Karpas-422 (cell line): ENCODE measurements around the gene ASPHD2. TPM values are rescaled to one million over a fixed set of nuclear protein-coding genes. Genes with fewer than 3 reads are reported as not detected.
"Not testable (repeated sequence)": the region's sequence is repeated elsewhere in the genome, so short reads cannot be mapped to it uniquely, and the experiment has no call there.

Experiments
- DNase-seq: peaks from one replicate; pipeline ENCODE4 v3.0.0-alpha.2; 2015
- H2AFZ ChIP-seq: fragments of 200-600 bp; sonication (generic); 2 replicates; pipeline ENCODE4 v1.6.1; 2014; ENCODE audit warnings: antibody characterized with exemption, low read length, mixed read lengths
- H3K27ac ChIP-seq: fragments of 200-600 bp; sonication (generic); 2 replicates; pipeline ENCODE4 v1.5.1; 2014; ENCODE audit warnings: mild to moderate bottlenecking, low read length, moderate library complexity
- H3K27me3 ChIP-seq: fragments of 200-600 bp; sonication (generic); 2 replicates; pipeline ENCODE4 v1.6.1; 2014; ENCODE audit warnings: low read length, mixed read lengths
- H3K36me3 ChIP-seq: fragments of 200-600 bp; sonication (generic); 2 replicates; pipeline ENCODE4 v1.6.1; 2014; ENCODE audit warnings: low read length, mixed read lengths; ENCODE audit not compliant: insufficient read depth
- H3K4me1 ChIP-seq: fragments of 200-600 bp; sonication (generic); 2 replicates; pipeline ENCODE4 v1.6.1; 2014; ENCODE audit warnings: mild to moderate bottlenecking, low read length, mixed read lengths
- H3K4me2 ChIP-seq: fragments of 200-600 bp; sonication (generic); 2 replicates; pipeline ENCODE4 v1.6.1; 2014; ENCODE audit warnings: low read length, low read depth, mild to moderate bottlenecking; ENCODE audit not compliant: poor library complexity, severe bottlenecking
- H3K4me3 ChIP-seq: fragments of 200-600 bp; sonication (generic); 2 replicates; pipeline ENCODE4 v1.5.1; 2014; ENCODE audit warnings: mild to moderate bottlenecking, antibody characterized with exemption, low read length, mixed read lengths
- H3K79me2 ChIP-seq: fragments of 200-600 bp; sonication (generic); 2 replicates; pipeline ENCODE4 v1.6.1; 2014; ENCODE audit warnings: mild to moderate bottlenecking, low read length, mixed read lengths
- H3K9ac ChIP-seq: fragments of 200-600 bp; sonication (generic); 2 replicates; pipeline ENCODE4 v1.6.0; 2014; ENCODE audit warnings: low read length
- H3K9me2 ChIP-seq: fragments of 200-600 bp; sonication (generic), shearing (Covaris generic); replicated peaks from 2 replicates; pipeline ENCODE4 v1.6.0; 2014; ENCODE audit warnings: mild to moderate bottlenecking, low read length, moderate library complexity; ENCODE audit not compliant: insufficient read depth
- H3K9me3 ChIP-seq: fragments of 300-700, 200-600 bp; sonication (generic); 2 replicates; pipeline ENCODE4 v1.6.1; 2014; ENCODE audit warnings: low read length, mixed read lengths
- H4K20me1 ChIP-seq: fragments of 200-600 bp; sonication (generic); 2 replicates; pipeline ENCODE4 v1.6.1; 2014; ENCODE audit warnings: mild to moderate bottlenecking, antibody characterized with exemption, low read length, low read depth; ENCODE audit not compliant: insufficient read depth
- total RNA-seq: library from RNA; depleted of rRNA; stranded (reverse); fragments of >200 nt; shearing (Covaris generic); gene quantifications from 2 replicates; pipeline ENCODE4 v1.2.3, GENCODE V29; 2014; ENCODE audit warnings: low replicate concordance

The ASPHD2 gene
- total RNA-seq, 1 experiment from 2014 or later = 33.3 TPM

DNA sequence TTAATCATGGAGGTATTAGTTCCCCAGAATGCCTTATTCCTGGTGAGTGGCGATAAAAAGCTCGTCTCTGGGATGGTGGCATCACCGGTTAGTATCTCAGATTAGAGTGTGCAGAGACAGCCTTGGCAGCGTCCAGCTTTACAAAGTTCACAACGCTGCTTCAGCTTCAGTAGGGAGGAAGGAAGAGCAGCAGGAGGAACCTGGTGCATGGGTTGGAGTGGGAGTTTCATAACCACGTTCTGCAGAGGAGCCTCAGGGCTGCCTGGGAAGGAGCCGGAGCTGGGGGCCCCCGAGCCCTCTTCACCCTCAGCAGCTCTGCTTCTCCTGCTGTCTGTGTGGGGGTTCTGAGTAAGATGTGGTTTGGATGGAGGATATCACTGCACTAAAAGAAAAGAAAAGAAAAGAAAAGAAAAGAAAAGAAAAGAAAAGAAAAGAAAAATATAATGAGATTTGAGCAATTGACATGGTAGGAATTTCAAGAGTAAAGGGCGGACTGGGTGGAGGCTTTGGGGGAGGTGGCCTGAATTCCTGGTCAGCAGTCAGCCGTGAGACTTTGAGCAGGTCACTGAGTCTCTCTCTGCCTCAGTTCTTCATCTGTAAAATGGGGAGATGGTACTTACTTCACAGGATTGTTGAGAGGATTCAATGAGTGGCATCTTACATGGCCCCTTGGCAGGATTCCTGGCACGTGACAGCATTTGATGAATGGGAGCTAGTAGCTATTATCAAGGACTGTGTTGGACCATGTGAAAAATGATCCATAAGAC is 6.5 kb downstream of the ASPHD2 start:
- Histone ChIP-seq H3K9ac (no peak overlapping the region), H3K27me3 (no peaks in the 10 kb centered on the region), H3K36me3 (peaks cover 17% of the 10 kb centered on the region; the same call in 1 of the 2 replicates), H2AFZ (no peak overlapping the region), H3K9me3 (no peaks in the 10 kb centered on the region), H3K79me2 (peaks cover 95% of the 10 kb centered on the region), H3K9me2 (no peaks in the 10 kb centered on the region), H3K4me2 (no peak overlapping the region), H3K4me3 (no peak overlapping the region), H3K27ac (no peak overlapping the region), H3K4me1 (peaks cover 12% of the 10 kb centered on the region), H4K20me1 (peaks cover 33% of the 10 kb centered on the region; the same call in 1 of the 2 replicates)
- no peak for DNase-seq

DNA sequence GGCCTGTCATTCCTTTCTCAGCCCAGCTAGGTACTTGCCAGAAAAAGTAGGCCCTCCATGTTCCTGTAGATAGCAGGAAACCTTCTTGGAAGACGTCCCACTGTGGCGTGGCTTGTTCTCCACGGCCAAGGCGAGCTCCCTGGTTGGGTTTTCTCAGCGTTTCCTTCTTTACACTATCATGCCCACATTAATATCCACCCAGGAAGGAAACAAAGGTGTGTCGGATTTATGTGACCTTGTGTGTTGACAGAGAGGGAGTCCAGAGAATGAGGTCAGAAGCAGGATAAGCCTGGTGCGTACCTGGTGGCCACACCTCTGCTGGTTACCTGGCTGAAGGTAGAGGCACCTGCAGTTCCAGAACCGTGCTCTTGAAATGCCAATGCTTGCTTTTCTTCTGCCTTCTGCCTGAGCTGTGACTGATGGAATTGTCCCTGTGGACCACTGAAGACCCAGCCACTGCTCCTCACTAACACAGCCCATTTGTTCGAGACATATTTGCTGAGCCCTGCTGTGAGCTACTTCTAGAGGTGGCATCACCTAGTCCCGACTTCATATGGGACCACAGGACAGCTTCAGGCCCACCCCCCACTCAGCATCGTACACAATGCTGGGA is 7.9 kb downstream of the ASPHD2 start:
- Histone ChIP-seq H2AFZ (no peak overlapping the region), H3K79me2 (peaks cover 86% of the 10 kb centered on the region), H3K4me3 (no peak overlapping the region), H3K27ac (no peak overlapping the region), H3K4me2 (no peak overlapping the region), H3K9me2 (no peaks in the 10 kb centered on the region), H3K9ac (no peak overlapping the region), H3K27me3 (no peaks in the 10 kb centered on the region), H3K4me1 (no peaks in the 10 kb centered on the region; the same call in 1 of the 2 replicates), H3K9me3 (no peaks in the 10 kb centered on the region), H3K36me3 (peaks cover 17% of the 10 kb centered on the region; the same call in 1 of the 2 replicates), H4K20me1 (peaks cover 30% of the 10 kb centered on the region; the same call in 1 of the 2 replicates)
- DNase-seq = no peak

DNA sequence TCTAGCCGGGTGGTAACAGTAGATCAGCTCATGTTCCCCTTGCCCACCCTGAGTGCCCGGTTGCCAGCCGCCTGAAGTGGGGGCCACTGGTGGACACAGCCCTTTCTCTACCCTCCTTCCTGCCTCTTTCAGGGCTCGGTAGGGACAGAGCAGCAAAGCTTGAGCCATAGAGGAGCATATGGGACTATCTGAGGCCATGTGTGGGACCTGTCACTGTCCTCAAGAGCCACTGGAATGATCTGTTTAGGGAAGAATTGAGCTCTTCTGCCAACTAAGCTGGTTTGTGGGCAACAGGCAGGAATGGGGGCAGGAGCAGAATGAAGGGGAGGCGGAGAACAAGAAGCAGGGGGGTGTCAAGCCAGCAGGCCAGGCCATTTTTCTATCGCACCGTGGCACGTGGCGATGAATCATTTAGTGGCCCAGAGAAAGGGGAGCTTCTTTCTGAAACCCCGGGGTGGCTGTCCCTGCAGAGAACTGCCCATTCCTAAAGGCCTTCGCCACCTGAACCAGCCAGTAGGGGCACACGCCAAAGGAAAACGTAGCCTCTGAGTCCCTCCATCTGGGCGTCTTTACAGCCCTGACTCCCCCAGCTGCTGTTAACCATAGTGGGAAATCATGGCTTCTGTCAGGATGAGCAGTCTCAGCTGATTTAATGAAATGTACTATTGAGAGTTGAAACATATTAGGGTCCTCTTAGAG is 8.8 kb downstream of the ASPHD2 start:
- H3K36me3 ChIP-seq = peaks cover 18% of the 10 kb centered on the region; the same call in 1 of the 2 replicates
- H3K4me1 ChIP-seq = no peaks in the 10 kb centered on the region; the same call in 1 of the 2 replicates
- DNase-seq = no peak
- peaks cover 81% of the 10 kb centered on the region for H3K79me2 ChIP-seq
- H3K9me3 ChIP-seq = no peaks in the 10 kb centered on the region
- H3K9ac ChIP-seq = no peak overlapping the region
- no peak overlapping the region for H3K4me3 ChIP-seq
- H3K27ac ChIP-seq = no peak overlapping the region
- H3K9me2 ChIP-seq = no peaks in the 10 kb centered on the region
- no peak overlapping the region for H2AFZ ChIP-seq
- H3K4me2 ChIP-seq = no peak overlapping the region
- H4K20me1 ChIP-seq = peaks cover 30% of the 10 kb centered on the region; the same call in 1 of the 2 replicates
- no peaks in the 10 kb centered on the region for H3K27me3 ChIP-seq

DNA sequence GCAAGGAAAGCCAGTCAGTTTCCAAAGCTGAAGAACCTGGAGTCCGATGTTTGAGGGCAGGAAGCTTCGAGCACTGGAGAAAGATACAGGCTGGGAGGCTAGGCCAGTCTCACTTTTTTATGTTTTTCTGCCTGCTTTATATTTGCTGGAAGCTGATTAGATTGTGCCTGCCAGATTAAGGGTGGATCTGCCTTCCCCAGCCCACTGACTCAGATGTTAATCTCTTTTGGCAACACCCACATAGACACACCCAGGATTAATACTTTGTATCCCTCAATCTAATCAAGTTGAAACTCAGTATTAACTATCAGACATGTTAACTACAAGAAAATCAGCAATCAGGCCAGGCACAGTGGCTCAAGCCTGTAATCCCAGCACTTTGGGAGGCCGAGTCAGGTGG is 9.7 kb downstream of the ASPHD2 start:
- H4K20me1 ChIP-seq = peaks cover 30% of the 10 kb centered on the region; the same call in 1 of the 2 replicates
- not testable (repeated sequence) for H3K27me3 ChIP-seq, H3K27ac ChIP-seq, DNase-seq, H3K9me2 ChIP-seq, H3K9ac ChIP-seq, H3K4me1 ChIP-seq, H3K4me3 ChIP-seq, H3K4me2 ChIP-seq, H3K9me3 ChIP-seq, H2AFZ ChIP-seq
- peaks cover 74% of the 10 kb centered on the region for H3K79me2 ChIP-seq
- H3K36me3 ChIP-seq = peaks cover 22% of the 10 kb centered on the region

DNA sequence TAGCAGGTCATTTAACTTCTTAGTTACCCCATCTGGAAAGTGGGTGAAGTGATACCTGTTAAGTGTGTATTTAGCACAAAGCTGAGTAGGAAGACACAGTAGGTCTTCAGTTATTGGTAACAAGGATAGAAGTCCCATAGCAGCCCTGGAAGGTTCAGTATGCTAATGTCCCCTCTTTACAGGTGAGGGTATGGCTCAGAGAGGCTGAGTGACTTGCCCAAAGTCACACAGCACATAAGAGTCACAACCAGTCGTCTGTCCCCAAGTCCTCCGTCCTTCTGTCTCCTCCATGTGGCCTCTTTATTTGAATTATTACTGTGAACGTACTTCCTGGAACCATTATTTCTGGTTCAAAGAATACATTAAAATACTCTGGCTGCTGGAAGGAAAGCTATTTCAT is 10.5 kb downstream of the ASPHD2 start:
- H3K4me3 ChIP-seq = no peak overlapping the region
- peaks cover 15% of the 10 kb centered on the region for H3K36me3 ChIP-seq
- no peak overlapping the region for H3K9ac ChIP-seq
- H3K9me3 ChIP-seq = no peaks in the 10 kb centered on the region
- H3K4me1 ChIP-seq = no peaks in the 10 kb centered on the region; the same call in 1 of the 2 replicates
- H3K27me3 ChIP-seq = no peaks in the 10 kb centered on the region
- no peaks in the 10 kb centered on the region for H3K9me2 ChIP-seq
- no peak for DNase-seq
- no peak overlapping the region for H3K4me2 ChIP-seq
- no peak overlapping the region for H3K27ac ChIP-seq
- H4K20me1 ChIP-seq = peaks cover 32% of the 10 kb centered on the region; the same call in 1 of the 2 replicates
- no peak overlapping the region for H2AFZ ChIP-seq
- H3K79me2 ChIP-seq = peaks cover 67% of the 10 kb centered on the region

DNA sequence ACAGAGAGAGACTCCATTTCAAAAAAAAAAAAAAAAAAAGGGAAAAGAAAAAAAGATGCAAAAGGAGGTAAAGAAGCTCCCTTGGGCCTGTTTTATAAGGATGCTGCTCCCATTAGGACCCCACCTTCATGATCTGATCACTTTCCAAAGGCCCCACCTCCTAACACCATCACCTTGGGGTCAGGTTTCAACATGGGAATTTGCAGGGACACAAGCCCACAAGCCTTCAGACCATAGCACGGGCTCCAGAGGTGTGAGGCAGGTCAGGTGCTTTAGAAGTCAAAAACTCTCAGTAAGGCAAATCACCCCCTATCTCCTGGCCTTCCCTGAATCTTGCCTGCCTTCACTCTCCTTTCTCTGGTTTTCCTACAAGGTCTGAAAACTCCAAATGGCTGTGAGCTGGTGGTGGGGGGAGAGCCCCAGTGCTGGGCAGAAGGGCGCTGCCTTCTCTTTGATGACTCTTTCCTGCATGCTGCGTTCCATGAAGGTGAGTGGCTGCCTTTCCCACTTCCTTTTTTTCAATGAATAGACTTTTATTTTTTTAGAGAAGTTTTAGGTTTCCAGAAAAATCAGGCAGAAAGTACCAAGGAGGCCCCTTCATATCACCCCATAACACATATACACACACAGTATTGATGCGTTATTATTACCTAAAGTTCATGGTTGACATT is 13.2 kb downstream of the ASPHD2 start:
- Histone ChIP-seq H3K9ac (no peak overlapping the region), H3K4me3 (no peak overlapping the region)

DNA sequence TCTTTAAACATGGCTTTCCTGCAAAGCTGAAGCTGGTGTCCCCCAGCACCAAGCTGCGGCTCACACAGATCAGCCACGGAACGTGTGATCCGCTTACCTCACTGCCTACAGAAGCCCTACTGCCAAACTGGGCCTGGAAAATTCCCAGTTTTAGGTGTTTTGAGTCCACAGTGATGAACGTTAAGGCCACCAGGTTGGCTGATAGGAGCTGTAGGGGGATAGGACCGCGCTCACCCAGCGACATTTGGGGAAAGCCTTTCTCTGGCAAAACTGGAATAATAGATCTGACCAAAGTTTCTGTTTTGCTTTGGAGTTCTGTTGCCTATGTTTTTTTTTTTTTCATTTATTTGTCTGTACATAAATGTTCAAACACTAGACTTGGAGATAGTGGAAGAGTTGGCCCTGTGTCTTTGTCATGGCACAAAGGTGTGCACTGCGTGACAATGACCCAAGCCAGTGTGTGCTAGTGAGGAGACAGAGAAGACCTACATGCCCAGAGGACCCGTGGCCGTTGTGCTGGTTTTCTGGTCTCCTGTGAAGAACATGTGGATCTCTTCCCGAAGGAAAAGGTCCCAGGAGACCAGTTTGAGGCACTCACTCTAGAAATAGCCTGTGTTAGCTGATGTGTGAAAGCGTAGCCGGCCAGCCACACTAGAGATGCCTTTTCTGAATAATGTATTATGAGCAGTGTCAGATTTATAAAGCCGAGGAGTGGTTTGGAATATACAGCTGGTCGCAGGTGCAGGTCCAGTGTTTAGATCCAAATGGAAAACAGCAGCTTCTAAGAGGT is 15.0 kb downstream of the ASPHD2 start:
- H4K20me1 ChIP-seq = peaks cover 12% of the 10 kb centered on the region; the same call in 1 of the 2 replicates
- H2AFZ ChIP-seq = no peak overlapping the region
- H3K4me3 ChIP-seq = no peak overlapping the region
- no peak overlapping the region for H3K9ac ChIP-seq
- H3K9me2 ChIP-seq = no peaks in the 10 kb centered on the region
- no peaks in the 10 kb centered on the region for H3K9me3 ChIP-seq
- peaks cover 13% of the 10 kb centered on the region for H3K36me3 ChIP-seq
- no peak for DNase-seq
- no peaks in the 10 kb centered on the region for H3K27me3 ChIP-seq
- H3K4me1 ChIP-seq = no peaks in the 10 kb centered on the region
- H3K27ac ChIP-seq = no peak overlapping the region
- H3K79me2 ChIP-seq = peaks cover 25% of the 10 kb centered on the region
- H3K4me2 ChIP-seq = no peak overlapping the region

More for the DNA sequence above, 13.2 kb downstream of the ASPHD2 start:
- peaks cover 13% of the 10 kb centered on the region for H3K36me3 ChIP-seq
- no peak overlapping the region for H3K27ac ChIP-seq
- H2AFZ ChIP-seq = no peak overlapping the region
- no peaks in the 10 kb centered on the region for H3K27me3 ChIP-seq
- H3K9me3 ChIP-seq = no peaks in the 10 kb centered on the region
- DNase-seq = no peak
- H4K20me1 ChIP-seq = peaks cover 17% of the 10 kb centered on the region; the same call in 1 of the 2 replicates
- H3K9me2 ChIP-seq = no peaks in the 10 kb centered on the region
- H3K4me2 ChIP-seq = no peak overlapping the region
- no peaks in the 10 kb centered on the region for H3K4me1 ChIP-seq
- H3K79me2 ChIP-seq = peaks cover 40% of the 10 kb centered on the region
